HEK293 (cell line): ENCODE data around the gene UNC5B.

ENCODE experiments used
- IKZF3 ChIP-seq: fragments of 450-650 bp; IDR thresholded peaks from 2 replicates; pipeline ENCODE4 v1.5.0; 2018; ENCODE audit warnings: missing biosample characterization, mild to moderate bottlenecking, missing genetic modification characterization, moderate library complexity
- TCF7L2 ChIP-seq: IDR thresholded peaks from 2 replicates; pipeline ENCODE4 v1.6.1; 2011; ENCODE audit warnings: low read depth, mild to moderate bottlenecking, inconsistent platforms, low read length, moderate library complexity, borderline replicate concordance
- ZBTB8A ChIP-seq: fragments of 450-650 bp; formaldehyde crosslinking; IDR thresholded peaks from 2 replicates; pipeline ENCODE4 v1.5.1; 2016; ENCODE audit warnings: missing biosample characterization, missing genetic modification characterization
- ZNF138 ChIP-seq: fragments of 450-650 bp; formaldehyde crosslinking; IDR thresholded peaks from 2 replicates; pipeline ENCODE4 v1.5.1; 2016; ENCODE audit warnings: missing biosample characterization, missing genetic modification characterization, borderline replicate concordance
- ZNF174 ChIP-seq: fragments of 450-650 bp; formaldehyde crosslinking; IDR thresholded peaks from 2 replicates; pipeline ENCODE4 v1.5.0; 2017; ENCODE audit warnings: missing biosample characterization, mild to moderate bottlenecking, missing genetic modification characterization
- ZNF24 ChIP-seq: fragments of 450-650 bp; formaldehyde crosslinking; IDR thresholded peaks from 2 replicates; pipeline ENCODE4 v1.5.1; 2016; ENCODE audit warnings: missing biosample characterization, missing genetic modification characterization
- ZNF274 ChIP-seq, 2 experiments: fragments of 200-500 bp in 1 of 2; fragments of 450-650 bp in 1 of 2; sonication (Bioruptor generic) in 1 of 2; formaldehyde crosslinking in 1 of 2; IDR thresholded peaks; 2 replicates each; pipeline versions ENCODE4 v1.5.1 to v1.6.1; 2014 to 2016; ENCODE audit warnings: borderline replicate concordance in 1 of 2, inconsistent platforms in 1 of 2, low read length in 1 of 2, missing biosample characterization in 1 of 2, missing genetic modification characterization in 1 of 2
- ZNF350 ChIP-seq: fragments of 450-650 bp; formaldehyde crosslinking; IDR thresholded peaks from 2 replicates; pipeline ENCODE4 v1.5.0; 2017; ENCODE audit warnings: missing biosample characterization, mild to moderate bottlenecking, missing genetic modification characterization
- ZNF777 ChIP-seq: fragments of 450-650 bp; formaldehyde crosslinking; IDR thresholded peaks from 2 replicates; pipeline ENCODE4 v1.5.1; 2017; ENCODE audit warnings: missing biosample characterization, missing genetic modification characterization, borderline replicate concordance
- TF ChIP-seq, protein P1 (sequence below): fragments of 450-650 bp; formaldehyde crosslinking; IDR thresholded peaks from 2 replicates; pipeline ENCODE4 v1.5.1; 2016; ENCODE audit warnings: missing biosample characterization, missing genetic modification characterization
- TF ChIP-seq, protein P2 (sequence below): fragments of 450-650 bp; formaldehyde crosslinking; IDR thresholded peaks from 2 replicates; pipeline ENCODE4 v1.5.1; 2016; ENCODE audit warnings: missing biosample characterization, missing genetic modification characterization
- TF ChIP-seq, protein P3 (sequence below): IDR thresholded peaks from 2 replicates; pipeline ENCODE4 v1.6.1; 2011; ENCODE audit warnings: mild to moderate bottlenecking, low read depth, low read length, borderline replicate concordance
- TF ChIP-seq, protein P4 (sequence below): fragments of 450-650 bp; formaldehyde crosslinking; IDR thresholded peaks from 2 replicates; pipeline ENCODE4 v1.5.1; 2016; ENCODE audit warnings: missing biosample characterization, missing genetic modification characterization
- TF ChIP-seq, protein P5 (sequence below): fragments of 450-650 bp; formaldehyde crosslinking; IDR thresholded peaks from 2 replicates; pipeline ENCODE4 v1.5.1; 2017; ENCODE audit warnings: missing biosample characterization, missing genetic modification characterization

DNA sequence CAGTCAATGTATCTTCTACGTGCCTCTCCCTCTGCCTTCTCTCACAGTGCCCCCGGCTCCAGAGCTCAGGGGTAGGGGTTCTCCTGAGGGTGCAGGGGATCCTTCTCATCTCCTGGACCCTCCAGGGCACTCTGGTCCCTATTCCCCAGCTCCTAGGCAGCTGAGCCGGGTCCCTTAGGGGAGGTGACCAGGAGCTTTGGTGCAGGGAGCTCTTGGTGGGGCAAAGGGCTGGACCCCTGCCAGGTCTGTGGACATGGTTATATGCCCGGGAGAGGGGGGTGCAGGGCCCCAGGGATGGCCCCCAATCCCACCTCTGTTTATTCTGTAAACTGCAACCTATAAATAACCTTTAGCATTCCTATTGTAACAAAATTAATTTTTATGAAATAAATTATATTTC is 90.1 kb downstream of the UNC5B start:
- no peak for TF ChIP-seq ZNF274 (IDR thresholded peaks at IDR 0.05; ENCODE audit: low read length)
- TF ChIP-seq ZNF274 (tag by site-specific recombination; IDR thresholded peaks at IDR 0.05; ENCODE audit: borderline replicate concordance): no peak
- TF ChIP-seq ZNF777 (tag by site-specific recombination): no peak
- TF ChIP-seq, protein P1, sequence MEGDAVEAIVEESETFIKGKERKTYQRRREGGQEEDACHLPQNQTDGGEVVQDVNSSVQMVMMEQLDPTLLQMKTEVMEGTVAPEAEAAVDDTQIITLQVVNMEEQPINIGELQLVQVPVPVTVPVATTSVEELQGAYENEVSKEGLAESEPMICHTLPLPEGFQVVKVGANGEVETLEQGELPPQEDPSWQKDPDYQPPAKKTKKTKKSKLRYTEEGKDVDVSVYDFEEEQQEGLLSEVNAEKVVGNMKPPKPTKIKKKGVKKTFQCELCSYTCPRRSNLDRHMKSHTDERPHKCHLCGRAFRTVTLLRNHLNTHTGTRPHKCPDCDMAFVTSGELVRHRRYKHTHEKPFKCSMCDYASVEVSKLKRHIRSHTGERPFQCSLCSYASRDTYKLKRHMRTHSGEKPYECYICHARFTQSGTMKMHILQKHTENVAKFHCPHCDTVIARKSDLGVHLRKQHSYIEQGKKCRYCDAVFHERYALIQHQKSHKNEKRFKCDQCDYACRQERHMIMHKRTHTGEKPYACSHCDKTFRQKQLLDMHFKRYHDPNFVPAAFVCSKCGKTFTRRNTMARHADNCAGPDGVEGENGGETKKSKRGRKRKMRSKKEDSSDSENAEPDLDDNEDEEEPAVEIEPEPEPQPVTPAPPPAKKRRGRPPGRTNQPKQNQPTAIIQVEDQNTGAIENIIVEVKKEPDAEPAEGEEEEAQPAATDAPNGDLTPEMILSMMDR (tag by site-specific recombination): no peak
- no peak for TF ChIP-seq ZNF24 (tag by site-specific recombination)
- TF ChIP-seq, protein P2, sequence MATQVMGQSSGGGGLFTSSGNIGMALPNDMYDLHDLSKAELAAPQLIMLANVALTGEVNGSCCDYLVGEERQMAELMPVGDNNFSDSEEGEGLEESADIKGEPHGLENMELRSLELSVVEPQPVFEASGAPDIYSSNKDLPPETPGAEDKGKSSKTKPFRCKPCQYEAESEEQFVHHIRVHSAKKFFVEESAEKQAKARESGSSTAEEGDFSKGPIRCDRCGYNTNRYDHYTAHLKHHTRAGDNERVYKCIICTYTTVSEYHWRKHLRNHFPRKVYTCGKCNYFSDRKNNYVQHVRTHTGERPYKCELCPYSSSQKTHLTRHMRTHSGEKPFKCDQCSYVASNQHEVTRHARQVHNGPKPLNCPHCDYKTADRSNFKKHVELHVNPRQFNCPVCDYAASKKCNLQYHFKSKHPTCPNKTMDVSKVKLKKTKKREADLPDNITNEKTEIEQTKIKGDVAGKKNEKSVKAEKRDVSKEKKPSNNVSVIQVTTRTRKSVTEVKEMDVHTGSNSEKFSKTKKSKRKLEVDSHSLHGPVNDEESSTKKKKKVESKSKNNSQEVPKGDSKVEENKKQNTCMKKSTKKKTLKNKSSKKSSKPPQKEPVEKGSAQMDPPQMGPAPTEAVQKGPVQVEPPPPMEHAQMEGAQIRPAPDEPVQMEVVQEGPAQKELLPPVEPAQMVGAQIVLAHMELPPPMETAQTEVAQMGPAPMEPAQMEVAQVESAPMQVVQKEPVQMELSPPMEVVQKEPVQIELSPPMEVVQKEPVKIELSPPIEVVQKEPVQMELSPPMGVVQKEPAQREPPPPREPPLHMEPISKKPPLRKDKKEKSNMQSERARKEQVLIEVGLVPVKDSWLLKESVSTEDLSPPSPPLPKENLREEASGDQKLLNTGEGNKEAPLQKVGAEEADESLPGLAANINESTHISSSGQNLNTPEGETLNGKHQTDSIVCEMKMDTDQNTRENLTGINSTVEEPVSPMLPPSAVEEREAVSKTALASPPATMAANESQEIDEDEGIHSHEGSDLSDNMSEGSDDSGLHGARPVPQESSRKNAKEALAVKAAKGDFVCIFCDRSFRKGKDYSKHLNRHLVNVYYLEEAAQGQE: no peak
- no peak for TF ChIP-seq ZBTB8A (tag by site-specific recombination)
- TF ChIP-seq IKZF3: no peak
- TF ChIP-seq, protein P3, sequence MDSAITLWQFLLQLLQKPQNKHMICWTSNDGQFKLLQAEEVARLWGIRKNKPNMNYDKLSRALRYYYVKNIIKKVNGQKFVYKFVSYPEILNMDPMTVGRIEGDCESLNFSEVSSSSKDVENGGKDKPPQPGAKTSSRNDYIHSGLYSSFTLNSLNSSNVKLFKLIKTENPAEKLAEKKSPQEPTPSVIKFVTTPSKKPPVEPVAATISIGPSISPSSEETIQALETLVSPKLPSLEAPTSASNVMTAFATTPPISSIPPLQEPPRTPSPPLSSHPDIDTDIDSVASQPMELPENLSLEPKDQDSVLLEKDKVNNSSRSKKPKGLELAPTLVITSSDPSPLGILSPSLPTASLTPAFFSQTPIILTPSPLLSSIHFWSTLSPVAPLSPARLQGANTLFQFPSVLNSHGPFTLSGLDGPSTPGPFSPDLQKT: no peak
- no peak for TF ChIP-seq ZNF174 (tag by site-specific recombination)
- no peak for TF ChIP-seq ZNF138 (tag by site-specific recombination)
- TF ChIP-seq ZNF350 (tag by site-specific recombination): no peak
- TF ChIP-seq, protein P4, sequence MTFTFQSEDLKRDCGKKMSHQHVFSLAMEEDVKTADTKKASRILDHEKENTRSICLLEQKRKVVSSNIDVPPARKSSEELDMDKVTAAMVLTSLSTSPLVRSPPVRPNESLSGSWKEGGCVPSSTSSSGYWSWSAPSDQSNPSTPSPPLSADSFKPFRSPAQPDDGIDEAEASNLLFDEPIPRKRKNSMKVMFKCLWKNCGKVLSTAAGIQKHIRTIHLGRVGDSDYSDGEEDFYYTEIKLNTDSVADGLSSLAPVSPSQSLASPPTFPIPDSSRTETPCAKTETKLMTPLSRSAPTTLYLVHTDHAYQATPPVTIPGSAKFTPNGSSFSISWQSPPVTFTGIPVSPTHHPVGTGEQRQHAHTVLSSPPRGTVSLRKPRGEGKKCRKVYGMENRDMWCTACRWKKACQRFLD (tag by site-specific recombination): no peak
- TF ChIP-seq, protein P5, sequence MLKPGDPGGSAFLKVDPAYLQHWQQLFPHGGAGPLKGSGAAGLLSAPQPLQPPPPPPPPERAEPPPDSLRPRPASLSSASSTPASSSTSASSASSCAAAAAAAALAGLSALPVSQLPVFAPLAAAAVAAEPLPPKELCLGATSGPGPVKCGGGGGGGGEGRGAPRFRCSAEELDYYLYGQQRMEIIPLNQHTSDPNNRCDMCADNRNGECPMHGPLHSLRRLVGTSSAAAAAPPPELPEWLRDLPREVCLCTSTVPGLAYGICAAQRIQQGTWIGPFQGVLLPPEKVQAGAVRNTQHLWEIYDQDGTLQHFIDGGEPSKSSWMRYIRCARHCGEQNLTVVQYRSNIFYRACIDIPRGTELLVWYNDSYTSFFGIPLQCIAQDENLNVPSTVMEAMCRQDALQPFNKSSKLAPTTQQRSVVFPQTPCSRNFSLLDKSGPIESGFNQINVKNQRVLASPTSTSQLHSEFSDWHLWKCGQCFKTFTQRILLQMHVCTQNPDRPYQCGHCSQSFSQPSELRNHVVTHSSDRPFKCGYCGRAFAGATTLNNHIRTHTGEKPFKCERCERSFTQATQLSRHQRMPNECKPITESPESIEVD (tag by site-specific recombination): no peak
- TF ChIP-seq TCF7L2: no peak
